AG08395 (cell line): ENCODE results near the gene BLOC1S1.

Source experiments
- DNase-seq: peaks from one replicate; pipeline ENCODE4 v3.0.0; 2012; ENCODE audit warnings: mixed read lengths, low spot score

Gene BLOC1S1

DNA sequence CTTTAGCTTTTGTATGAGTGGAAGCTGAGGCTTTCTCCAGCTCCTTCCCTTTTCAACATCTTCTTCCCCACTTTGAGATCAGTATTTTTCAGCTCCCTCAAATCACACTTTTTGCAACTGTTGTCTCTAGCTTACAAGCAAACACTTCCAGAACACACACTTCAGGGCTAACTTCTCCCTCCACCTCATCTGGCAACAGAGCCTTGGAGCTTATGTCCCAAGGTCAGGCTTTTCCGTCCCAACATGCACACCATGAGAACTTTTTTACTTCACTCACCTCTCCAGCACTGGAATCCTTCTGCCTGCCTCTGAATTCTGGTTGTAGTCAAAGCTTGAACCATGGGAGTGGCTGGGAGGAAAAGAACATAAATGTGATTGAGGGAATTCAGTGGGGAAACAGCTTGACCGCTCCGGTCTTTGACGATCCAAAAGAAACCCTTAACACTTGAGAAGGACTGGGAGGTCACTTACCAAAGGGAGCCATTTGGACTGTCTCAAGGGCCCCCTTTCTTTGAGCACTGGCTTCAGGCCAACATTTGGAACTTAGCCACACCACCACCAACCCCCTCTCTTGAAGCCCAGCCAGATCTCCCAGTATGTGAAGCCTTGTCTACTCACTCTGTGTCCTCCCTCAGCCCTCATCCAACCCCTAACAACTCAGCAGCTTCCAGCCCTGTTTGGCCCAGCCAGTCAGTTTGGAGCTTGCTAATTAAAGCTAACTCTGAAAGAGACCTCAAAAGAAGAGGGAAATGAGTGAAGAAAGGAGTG is 3.9 kb upstream of the BLOC1S1 start:
- no peak for DNase-seq

DNA sequence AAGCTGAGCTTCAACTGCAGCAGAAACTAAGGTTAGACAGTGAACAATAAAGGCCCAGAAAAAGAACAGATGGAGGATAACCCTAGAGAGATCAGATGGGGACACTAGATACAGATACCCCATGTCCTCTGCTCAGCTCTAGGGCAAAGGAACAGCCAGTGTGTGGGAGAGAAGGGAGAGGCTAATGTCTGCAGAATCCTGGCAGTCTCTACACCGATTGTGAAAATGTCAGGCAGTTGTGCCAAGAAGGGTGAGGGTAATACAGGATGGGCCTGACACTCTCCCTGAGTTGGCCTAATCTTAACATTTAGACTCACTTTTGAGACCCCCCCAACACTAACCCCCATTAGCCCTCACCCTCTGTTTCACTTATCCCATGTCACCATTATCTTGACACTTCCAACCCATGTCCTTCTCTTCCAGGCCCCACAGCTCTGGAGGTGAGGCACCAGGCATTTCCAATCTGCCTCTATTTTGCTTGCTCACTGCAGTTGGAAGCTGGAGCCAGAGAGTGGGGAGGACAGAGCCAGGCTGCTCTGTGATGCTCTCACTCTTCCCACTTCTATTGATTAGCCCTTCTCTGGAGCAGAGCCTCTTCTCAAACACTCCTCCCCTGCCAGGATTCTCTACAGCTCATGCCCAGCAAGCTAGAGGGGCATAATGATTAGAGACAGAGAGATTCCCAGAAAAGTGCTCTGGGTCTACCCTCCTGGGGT is 3.0 kb upstream of the BLOC1S1 start:
- no peak for DNase-seq

DNA sequence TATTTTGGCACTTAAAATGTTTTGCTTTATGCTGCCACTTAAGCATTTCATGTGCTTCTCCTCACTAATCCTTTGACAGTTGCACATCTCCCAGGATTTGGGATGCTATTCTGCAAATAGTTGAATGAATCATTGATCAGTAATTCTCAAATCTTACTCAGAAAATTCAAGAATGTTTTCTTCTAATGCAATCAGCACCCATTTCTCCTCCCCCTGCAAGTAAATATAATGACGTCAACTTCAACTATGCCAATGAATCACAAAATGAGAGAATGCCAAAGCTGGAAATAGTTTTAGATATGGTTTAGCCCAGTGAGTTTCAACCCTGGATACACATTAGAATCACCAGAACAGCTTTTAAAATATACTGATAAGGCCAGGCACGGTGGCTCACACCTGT is 2.1 kb upstream of the BLOC1S1 start:
- DNase-seq = peak; percentile 89

DNA sequence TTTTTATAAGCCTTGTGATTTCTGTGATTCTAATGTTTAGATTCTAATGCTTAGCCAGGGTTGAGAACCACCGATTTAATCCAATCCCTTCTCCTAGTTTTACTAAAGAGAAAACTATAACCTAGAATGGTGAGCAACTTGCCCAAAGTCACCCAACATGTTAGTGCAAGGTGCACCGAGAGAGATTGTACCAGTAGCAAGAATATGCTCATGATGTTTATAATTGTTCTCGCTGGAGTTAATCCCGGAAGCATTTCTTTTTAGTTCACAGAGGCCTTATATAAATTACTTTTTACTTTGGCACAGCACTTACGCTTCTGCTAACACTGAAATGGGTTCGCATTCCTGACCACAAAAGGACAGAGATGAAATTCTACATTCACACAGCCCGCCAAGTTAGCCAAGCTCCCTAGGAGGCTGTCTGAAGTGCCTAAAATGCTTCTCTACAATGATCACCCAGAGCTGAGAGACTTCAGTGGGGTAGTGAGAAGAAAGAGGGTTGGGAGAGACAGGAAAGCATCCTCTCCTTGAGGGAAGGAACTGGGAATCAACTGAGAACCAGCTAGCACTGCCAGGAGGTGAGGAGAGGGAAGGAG is 579 bp upstream of the BLOC1S1 start:
- DNase-seq = no peak

DNA sequence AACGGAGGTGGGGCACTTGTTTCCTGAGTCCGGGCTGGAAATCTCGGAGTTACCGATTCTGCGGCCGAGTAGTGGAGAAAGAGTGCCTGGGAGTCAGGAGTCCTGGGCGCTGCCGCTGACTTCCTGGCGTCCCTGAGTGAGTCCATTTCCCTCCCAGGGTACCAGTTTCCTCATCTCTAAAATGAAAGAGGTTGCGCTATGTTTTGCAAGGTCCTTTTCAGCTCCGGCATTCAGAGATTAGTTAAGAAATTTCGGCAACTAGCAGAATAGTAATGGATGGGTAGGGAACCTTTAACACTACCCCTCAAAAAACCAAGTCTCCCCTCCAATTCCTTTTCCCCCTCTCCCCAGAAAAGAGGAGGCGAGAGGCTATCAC is 724 bp downstream of the BLOC1S1 start:
- no peak for DNase-seq

DNA sequence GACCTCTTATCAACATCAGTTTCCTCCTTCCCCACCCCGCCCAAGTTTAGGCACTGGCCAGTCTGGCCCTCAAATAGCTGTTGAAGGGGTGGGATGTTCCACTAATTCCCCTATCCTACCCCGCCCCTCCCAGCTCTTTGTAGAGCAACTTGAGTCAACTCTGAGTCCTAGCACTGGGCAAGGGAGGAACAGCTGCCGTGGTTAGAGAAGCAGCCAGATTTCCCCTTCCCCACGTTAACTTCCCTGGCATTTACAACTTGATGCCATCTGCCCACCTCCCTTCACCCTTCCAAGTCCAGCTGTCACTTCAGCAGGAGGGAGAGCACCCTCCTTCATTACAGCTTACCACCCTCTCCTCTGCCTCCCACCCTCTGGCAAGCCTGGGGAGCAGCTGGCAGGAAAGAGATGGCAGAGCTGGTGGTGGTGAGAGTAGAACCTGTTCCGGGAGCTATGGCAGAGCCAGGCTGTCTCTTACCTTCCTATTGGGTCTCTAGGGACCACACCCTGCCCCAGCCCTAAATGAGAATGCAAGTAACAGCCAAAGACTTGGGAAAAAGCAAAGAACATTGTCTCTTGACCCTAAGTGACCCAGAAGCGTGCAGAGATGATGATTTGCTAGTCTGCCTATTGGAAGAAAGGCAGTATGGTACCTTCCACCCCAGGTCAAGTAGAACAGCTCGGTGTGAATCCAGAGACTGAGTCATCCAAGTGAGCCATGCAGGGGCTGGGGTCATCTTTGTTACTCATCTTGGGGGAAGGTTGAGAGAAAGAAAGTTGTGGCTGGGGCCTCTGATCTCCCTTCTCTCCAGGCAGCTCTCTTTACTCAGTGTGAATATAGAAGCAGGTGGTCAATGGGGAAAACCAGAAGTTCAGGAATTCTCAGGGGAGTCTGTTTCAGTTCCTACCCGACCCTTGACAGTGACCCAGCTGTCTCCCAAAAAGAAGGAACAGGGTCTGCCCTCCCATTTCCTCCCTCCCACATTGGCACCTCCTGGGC is 1.5 kb downstream of the BLOC1S1 start:
- DNase-seq = no peak

DNA sequence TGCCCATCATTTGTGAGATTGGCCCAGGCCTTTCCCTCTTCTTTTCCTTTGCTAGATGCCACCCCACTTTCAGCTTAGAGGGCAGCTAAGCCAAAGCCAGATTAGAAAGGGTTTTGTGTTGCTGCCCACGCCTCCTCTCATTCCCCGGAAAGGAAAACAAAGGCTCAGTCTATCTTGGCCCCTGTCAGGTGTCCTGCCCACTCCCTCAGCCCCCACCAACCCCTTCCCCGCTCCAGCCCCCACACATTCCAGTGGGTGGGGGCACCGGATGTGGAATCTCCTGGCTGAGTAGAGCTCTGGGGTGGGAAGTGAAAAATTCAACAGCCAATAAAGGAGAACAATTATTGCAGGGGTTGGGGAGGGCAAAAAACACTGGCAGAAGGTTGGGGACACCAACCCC is 2.2 kb downstream of the BLOC1S1 start:
- DNase-seq = no peak

DNA sequence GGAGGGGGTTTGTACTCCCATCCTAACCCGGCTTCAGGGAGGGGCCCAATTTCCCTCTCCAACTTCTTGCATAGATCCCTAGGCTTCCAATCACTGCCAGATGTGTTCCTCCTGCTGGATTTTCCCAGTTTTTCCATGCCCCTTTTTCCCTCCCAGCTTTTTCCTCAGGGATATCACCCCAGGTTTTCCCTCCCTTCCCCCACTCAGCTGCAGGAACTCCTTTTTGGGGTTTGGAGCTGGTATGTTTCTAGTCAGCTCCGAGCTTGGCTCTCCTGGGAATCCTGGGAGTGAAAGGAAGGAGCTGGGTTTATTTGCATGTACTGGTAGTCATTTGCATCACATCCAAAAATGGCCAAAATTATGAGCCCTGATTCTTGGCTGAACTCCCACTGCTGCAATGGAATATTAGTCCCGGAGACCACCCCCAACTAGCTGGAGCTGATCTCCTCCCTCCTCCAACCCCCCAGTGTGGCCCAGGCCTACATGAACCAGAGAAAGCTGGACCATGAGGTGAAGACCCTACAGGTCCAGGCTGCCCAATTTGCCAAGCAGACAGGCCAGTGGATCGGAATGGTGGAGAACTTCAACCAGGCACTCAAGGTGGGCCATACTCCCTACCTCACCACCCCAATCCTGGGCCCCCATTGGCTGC is 2.9 kb downstream of the BLOC1S1 start:
- DNase-seq = no peak

DNA sequence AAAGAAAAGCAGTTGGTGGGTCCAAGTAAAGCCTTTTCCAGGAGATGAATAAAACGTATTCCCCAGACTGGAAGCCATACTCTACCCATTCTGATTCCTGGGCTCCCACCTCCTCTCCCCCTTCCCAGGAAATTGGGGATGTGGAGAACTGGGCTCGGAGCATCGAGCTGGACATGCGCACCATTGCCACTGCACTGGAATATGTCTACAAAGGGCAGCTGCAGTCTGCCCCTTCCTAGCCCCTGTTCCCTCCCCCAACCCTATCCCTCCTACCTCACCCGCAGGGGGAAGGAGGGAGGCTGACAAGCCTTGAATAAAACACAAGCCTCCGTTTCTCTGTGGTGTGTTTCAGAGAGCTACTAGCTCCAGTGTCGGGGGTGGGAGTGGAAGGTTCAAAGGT is 3.5 kb downstream of the BLOC1S1 start:
- DNase-seq = no peak

DNA sequence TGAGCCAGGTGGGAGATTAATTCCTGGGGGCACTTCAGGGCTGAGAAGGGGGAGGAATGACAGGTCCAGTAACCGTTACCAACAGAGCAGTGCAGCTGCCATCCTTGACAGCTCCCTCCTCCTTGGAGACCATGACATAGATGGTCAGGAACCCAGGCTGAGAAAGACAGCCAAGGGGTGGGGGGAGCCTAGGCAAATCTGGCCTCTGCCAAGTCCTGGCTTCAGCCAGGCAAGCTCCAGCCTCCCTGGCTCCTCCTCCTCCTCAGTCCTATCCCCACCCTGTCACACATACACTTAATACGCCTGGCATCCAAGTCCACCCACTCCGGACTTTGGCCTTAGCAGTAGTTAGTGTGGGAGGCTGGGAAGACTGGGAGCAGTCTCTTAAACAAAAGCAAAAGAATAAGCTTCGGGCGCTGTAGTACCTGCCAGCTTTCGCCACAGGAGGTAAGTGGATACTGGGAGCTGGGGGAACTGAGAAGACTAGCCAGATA is 4.3 kb downstream of the BLOC1S1 start, which contains the start of gene RDH5:
TSS of gene RDH5 (plus strand) at position 323 of the 494 bp plus-strand sequence. CDS start 792 bp downstream, outside the sequence.
- peak; percentile 73 for DNase-seq

DNA sequence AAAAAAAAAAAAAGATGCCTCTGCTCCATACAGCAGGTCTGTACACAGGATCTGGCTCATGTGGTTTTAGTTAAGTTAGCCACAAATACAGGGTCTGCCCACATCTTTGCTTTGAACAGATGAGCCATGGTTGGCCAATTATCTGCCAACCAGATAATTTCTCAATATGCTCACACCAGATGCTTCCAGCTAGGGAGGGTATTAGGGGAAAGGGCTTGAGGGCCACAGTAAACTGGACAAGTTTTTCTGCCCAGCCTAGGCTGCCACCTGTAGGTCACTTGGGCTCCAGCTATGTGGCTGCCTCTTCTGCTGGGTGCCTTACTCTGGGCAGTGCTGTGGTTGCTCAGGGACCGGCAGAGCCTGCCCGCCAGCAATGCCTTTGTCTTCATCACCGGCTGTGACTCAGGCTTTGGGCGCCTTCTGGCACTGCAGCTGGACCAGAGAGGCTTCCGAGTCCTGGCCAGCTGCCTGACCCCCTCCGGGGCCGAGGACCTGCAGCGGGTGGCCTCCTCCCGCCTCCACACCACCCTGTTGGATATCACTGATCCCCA is 5.1 kb downstream of the BLOC1S1 start:
- peak; percentile 91 for DNase-seq

DNA sequence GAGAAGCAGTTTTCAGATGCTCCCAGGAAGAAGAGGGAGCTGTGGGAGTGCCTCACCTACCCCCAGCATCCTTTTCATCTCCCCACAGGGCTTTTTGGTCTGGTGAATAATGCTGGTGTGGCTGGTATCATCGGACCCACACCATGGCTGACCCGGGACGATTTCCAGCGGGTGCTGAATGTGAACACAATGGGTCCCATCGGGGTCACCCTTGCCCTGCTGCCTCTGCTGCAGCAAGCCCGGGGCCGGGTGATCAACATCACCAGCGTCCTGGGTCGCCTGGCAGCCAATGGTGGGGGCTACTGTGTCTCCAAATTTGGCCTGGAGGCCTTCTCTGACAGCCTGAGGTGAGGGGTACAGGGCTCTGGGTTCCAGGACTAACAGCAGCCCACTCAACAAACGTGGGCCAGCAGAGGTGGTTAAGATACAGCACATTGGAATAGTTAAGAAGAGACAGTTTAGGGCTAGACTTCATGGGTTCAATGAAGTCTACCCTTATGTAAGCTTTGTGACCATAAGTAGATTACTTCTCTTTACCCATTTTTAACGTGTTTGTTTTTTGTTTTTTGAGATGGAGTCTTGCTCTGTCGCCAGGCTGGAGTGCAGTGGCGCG is 5.9 kb downstream of the BLOC1S1 start:
- DNase-seq = no peak

DNA sequence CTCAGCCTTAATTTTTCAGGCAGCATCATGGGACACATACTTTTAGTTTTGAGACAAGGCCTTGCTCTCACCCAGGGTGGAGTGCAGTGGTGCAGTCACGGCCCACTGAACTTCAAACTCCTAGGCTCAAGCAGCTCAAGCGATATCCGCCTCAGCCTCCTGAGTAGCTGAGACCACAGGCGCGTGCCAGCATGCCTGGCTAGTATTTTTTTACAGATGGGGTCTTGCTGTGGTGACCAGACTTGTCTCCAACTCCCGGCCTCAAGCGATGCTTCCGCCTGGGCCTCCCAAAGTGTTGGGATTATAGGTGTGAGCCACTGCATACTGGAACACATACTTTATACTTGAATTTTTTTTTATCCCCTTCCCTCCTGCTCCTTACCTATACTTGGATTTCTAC is 7.1 kb downstream of the BLOC1S1 start:
- DNase-seq = no peak

DNA sequence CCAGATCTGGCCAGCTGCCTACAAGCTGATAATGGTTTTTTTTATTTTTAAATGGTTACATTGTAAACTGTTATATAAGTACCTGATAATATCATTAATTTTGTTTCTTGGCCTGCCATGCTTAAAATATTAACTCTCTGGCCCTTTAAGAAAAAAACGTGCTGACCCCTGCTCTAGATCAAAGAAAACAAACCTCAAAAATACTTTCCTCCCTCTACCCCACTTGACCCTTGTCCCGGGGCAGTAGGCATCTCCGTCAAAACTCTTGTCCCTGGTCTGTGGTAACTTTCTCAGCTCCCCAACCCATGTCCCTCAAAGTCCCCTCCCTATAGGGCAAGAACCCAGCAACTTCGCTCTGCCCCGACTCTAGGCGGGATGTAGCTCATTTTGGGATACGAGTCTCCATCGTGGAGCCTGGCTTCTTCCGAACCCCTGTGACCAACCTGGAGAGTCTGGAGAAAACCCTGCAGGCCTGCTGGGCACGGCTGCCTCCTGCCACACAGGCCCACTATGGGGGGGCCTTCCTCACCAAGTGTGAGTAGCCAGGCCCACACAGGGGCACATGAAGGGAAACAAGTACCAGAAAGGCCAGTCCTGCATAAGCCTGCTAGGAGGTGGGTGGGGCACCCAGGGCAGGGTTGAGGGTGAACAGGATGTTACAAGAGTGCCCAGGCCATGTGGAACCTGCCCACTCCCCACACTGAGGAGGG is 7.8 kb downstream of the BLOC1S1 start:
- DNase-seq = no peak

DNA sequence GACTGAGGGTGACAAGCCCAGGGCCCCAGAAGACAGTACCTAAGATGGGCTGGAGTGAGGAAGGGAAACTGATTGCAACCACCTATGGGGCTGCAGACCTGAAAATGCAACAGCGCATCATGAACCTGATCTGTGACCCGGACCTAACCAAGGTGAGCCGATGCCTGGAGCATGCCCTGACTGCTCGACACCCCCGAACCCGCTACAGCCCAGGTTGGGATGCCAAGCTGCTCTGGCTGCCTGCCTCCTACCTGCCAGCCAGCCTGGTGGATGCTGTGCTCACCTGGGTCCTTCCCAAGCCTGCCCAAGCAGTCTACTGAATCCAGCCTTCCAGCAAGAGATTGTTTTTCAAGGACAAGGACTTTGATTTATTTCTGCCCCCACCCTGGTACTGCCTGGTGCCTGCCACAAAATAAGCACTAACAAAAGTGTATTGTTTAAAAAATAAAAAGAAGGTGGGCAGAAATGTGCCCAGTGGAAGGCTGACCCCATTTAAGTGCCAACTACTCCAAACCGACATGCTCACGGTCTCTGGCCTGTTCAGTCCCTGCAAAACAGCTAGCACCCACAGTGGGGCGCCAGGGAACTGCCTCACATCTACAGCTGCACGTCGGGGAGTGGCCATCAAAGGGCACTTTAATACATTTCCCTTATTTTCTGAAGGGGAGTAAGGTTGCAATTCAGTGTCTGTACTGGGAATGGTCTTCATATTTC is 8.5 kb downstream of the BLOC1S1 start:
- DNase-seq = no peak

DNA sequence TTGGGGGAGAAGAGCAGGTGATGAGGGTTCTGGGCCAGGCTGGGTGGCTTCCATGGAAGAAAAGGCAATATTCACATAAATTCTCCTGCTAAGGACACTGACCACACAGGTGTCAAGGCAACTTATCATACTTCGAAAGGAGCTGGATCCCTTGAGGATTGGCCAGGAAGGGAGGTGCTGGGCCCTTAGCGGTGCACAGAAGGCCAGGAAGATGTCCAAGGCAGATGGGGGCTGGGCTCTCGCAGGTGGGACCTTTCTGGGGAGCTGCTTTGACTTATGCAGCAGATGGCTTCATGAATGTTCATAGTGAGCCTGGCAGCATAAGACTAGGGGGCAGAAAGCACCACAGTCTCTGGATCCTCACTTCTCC is 9.1 kb downstream of the BLOC1S1 start:
- DNase-seq = no peak

DNA sequence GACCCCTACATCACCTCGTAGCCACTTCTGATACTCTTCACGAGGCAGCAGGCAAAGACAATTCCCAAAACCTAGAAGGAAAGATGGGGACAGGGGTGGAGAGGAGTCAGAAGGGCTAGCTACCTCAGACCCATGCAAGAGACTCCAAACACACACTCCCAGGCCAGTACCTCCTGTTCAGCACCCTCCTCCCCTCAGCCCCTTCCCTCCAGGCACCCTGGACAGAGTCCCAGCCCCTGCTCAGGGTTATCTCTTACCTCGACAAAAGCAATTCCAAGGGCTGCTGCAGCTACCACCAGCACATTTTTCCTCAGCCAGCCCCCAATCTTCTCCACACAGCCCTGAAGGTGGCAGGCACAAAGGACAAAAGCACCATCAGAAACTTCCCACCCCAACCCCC is 9.7 kb downstream of the BLOC1S1 start:
- DNase-seq = no peak

DNA sequence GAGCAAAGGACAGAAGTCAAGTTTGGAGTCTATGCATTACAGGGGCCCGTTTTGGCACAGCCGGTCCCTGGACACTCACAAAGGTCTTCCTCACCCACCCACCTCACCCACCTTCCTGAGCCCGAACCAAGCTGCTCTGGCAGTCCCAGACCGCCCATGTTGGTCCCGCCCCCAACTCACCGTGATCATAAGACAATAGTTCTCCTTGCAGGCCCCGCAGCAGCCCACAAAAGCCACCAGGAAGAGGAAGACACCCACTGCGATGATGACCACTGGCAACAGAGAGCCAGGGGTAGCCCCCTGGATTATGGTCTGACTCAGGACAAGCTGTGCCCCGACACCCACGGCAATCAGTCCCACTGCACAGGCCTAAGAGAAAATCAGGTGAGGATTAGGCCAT is 11.1 kb downstream of the BLOC1S1 start:
- DNase-seq = no peak

DNA sequence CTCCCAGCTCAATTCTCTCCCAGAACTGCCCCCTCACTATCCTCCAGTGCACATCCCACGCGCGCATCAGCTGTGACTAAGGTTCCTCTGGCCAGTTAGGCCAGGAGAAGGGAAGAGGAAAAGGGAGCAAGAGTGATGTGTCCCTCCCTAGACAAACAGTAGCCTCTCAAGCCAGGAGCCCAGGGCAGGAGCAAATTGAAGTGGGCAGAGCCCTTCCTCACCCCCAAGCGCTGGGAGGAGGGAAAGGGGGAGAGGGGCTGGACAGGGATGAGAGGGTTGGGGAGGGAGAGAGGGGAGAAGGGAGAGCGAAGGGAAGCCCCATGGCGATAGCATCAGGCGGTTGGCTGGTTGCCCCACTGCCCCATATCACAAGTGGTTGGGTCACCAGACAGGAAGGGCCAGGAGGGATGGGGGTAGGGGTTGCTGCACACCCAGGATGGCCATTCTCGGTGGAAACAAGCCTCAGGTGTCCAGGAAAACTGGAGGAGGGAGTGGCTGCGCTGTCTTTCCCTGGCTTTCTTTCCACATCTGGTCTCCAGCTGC is 11.9 kb downstream of the BLOC1S1 start:
- no peak for DNase-seq
